GM18511 (cell line): ENCODE data around the gene TNFRSF1B.

Source experiments
- ATAC-seq: cut with Tn5 transposase; IDR thresholded peaks from one replicate; pipeline ENCODE4 v1.9.1; 2021; ENCODE audit warnings: mild to moderate bottlenecking, moderate library complexity; ENCODE audit not compliant: unreplicated experiment

Gene TNFRSF1B

DNA sequence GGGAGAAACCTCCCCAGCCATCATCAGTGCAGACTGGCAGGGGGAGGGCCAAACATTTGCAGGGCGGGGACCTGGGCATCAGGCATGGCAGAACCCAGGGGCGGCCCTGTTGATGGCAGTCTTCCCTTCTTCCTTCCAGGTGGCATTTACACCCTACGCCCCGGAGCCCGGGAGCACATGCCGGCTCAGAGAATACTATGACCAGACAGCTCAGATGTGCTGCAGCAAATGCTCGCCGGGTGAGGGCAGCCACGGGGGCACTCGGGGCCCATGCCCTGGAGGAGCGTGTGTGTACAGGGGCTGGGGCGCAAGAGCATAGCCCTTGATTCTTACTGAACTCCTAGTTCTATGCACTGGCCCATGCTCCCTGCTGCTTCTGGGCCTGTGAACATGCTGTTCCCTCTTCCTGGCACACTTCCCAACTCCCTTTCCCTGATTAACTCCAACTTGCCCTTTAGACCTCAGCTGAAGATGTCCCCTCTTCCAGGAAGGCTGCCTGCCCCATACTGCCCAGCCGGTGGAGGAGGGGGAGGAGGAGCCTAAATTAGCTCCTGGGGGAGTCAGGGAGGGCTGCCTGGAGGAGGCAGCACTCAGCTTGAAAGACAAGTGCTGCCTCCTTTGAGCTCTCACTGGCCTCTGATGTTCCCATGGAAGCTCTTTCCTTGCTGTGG, 22.0 kb downstream of the TNFRSF1B start:
- no peak for ATAC-seq

DNA sequence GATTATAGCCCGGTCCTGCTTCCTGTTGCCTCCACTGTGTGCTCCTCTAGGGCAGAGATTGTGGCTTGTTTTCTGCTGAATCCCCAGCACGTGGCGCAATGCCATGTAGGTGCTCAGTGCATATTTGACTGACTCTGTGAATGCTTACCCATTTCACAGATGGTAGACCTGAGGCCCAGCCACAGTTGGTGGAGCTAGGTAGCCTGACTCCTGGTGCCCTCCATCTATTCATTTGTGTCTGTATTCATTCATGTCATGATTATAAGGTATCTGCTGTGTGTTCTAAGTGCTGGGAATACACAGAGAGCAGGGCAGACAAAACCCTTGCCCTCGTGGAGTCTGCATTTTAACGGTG, 22.5 kb downstream of the TNFRSF1B start:
- no peak for ATAC-seq

DNA sequence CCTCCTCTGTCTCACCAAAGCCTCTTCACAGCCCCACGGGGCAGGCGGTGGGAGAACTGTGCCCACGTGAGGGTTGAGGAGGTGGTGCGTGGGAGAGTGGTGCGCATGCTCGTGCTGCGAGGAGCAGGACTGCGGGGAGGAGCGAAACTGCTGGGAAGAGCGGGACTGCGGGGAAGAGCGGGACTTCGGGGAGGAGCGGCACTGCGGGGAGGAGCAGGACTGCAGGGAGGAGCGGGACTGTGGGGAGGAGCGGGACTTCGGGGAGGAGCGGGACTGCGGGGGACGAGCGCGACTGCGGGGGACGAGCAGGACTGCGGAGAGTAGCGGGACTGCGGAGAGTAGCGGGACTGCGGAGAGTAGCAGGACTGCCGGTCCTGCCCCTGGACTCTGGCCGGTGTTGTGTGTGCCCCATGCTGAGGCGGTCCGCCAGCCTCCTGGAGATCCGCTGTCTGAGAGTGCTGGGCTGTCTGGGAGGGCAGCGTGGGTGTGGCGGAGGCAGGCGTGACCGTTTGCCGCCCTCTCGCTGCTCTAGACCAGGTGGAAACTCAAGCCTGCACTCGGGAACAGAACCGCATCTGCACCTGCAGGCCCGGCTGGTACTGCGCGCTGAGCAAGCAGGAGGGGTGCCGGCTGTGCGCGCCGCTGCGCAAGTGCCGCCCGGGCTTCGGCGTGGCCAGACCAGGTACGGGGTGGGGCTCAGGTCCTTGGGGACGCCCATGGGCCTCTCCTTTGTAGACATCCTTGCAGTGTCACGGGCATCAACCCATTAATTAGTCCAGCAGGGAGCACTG, 24.6 kb downstream of the TNFRSF1B start:
- ATAC-seq: no peak

DNA sequence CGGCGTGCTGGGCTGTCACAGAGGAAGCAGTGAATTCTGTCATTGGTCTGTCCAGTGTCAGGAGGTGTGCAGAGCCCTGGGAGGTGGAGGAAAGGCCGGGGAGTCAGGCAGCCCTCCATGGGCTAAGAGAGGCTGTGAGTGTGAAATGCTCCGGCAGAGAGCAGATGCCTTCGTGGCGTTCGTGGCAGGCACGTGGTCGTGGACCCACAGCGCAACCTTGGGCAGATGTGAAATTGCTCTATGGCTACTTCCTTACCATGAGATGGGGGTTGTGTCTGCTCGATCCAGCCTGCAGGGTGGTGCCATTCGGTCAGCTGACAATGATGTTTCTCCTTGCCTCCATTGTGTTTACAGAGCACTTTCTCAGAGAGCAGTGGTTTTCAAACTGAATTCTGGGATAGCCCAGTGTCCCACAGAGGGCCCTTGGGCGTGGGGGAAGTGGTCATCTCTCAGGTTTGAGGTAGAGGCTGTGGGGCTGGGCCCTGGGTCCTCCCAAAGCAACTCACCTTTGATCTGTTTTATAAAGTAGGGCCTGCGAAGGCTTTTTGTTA, 27.9 kb downstream of the TNFRSF1B start:
- no peak for ATAC-seq

DNA sequence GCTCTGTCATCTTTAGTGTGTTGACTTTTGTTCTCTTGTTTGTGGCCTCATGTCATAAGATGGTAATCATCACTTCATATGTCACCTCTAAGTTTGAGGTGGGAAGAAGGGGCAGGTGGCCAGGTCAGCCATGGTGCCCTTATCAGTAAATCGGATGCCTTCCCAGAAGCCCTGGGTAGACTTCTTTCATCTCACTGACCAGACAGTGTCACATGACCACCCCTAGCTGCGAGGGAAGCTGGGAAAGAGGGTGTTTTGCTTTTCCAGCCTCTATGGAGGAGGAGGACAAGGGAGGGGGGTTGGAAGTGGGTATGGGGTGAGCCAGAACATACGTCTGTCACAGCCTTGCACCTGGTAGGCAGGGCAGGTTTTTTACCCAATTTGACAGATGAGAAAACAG, 28.6 kb downstream of the TNFRSF1B start:
- ATAC-seq: no peak

DNA sequence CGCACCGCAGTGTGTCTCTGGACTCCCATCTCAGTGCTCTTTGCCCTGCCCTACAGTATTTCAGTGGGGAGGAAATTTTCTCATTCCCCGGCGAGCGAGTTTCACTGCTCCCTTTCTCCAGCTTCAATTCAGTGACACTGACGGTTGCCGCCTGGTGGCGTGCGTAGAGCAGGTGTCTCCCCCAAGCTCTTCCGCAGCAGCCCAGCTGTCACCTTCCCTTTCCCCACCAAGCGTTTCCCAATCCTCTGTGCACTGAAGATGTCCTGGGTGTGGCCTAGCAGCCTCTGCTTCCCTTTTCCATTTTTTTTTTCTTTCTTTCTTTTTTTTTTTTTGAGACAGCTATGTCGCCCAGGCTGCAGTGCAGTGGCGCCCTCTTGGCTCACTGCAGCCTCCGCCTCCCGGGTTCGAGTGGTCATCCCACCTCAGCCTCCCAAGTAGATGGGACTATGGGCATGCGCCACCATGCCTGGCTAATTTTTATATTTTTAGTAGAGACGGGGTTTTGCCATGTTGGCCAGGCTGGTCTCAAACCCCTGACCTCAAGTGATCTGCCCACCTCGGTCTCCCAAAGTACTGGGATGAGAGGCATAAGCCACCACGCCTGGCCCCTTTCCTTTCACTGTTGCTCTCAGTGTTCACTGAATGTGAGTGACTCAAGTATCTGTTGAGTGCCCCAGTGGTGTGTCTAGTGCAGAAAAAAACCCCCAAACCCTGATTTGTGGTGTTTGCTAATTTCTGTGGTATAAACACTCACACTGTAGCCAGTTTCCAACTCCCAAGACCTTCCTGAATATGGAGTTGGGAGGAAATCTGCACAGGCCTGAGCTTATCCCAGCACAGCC, 30.1 kb downstream of the TNFRSF1B start:
- ATAC-seq: no peak

DNA sequence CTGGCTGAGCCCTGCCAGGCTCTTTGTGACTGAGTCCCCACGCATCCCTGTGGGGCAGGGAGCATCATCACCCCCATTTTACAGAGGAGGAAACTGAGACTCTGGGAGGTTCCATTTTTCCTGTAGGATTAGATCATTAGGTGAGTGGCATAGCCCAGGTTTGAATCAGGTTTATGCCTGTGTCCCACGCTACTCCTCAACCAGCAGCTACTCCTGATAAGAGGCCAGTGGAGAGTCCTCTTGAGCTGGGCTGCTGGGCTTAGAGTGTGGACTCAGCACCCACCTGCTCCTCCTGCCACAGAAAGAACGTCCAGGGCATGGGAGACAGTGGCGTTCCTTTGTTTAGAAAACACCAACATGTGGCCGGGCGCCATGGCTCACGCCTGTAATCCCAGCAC, 30.7 kb downstream of the TNFRSF1B start:
- ATAC-seq: no peak

DNA sequence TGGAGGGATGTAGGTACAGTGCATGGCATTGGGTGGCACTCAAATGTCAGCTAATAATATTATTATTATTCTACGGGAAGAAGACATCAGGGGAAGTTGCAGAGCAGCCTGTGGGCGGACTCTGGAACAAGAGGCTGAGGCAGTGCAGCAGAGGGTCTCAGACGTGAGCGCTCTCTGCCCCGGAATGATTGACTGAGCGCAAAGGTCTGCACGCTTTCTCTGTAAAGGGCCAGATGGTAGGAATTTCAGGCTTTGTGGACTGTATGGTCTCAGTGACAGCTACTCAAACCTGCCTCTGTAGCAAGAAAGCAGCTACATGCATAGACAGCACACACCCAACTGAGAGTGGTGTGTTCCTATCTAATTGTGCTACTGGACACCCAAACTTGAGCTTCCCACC, 33.4 kb downstream of the TNFRSF1B start:
- ATAC-seq: no peak

DNA sequence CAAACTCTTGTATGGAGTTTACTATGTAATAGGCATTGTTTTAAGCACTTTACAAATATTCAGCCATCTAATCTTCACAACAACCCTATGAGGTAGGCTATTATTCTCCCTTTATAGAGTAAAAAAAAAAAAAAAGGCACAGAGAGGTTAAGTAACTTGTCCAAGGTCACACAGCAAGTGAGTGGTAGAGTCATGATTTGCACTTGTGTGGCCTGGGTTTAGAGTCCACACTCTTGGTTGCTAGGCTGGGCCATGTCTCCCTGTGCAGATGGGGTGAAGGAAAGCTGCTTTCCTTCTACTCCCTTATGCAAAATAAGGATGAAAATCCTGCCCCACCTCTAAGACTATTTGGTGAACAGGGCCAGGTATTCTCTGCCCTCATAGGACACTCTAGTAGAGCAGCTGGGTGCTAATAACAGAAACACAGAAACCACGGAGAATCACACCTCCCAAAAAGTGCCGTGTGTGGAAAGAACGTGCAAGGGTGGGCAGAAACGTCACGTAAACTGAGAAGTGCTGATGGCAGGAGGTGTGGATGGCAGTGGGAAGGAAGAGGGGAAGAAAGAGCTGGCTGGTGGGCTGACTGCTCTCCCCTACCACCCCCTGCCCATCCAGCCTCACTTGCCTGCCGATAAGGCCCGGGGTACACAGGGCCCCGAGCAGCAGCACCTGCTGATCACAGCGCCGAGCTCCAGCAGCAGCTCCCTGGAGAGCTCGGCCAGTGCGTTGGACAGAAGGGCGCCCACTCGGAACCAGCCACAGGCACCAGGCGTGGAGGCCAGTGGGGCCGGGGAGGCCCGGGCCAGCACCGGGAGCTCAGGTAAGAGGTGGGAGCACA, 34.8 kb downstream of the TNFRSF1B start:
- ATAC-seq: peak; percentile 53

DNA sequence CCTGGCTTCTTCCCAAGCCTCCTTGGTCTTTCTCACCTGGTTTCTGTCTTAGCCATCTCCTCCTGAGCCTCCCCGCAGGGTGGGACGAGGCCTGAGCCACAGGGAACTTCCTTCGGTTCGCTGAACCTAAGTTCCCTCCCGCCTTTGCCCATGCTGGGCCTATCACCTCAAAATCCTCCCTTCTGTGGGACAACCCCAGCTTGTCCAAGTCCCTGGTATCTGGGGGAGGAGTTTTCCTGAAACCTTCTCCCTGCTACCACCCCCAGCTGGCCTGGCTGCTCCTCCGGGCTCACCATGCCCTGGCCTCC, 35.4 kb downstream of the TNFRSF1B start:
- ATAC-seq: no peak

DNA sequence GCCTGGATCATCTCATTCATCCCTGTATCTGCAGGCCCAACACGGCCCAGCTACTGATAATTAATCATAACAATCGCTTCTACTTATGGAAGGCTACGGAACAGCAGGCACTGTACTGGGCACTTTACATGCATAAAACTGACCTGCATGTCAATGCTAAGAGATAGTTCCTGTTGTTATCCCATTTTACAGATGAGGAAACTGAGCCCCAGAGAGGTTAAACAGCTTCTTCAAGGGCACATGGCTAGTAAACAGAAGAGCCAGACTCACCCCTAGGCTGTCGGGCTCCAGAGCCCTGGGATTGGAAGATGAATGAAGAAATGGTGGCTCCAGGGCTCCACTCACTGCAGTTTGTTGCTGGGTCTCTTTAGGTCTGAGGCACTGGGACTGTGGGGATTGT, 35.8 kb downstream of the TNFRSF1B start:
- no peak for ATAC-seq

DNA sequence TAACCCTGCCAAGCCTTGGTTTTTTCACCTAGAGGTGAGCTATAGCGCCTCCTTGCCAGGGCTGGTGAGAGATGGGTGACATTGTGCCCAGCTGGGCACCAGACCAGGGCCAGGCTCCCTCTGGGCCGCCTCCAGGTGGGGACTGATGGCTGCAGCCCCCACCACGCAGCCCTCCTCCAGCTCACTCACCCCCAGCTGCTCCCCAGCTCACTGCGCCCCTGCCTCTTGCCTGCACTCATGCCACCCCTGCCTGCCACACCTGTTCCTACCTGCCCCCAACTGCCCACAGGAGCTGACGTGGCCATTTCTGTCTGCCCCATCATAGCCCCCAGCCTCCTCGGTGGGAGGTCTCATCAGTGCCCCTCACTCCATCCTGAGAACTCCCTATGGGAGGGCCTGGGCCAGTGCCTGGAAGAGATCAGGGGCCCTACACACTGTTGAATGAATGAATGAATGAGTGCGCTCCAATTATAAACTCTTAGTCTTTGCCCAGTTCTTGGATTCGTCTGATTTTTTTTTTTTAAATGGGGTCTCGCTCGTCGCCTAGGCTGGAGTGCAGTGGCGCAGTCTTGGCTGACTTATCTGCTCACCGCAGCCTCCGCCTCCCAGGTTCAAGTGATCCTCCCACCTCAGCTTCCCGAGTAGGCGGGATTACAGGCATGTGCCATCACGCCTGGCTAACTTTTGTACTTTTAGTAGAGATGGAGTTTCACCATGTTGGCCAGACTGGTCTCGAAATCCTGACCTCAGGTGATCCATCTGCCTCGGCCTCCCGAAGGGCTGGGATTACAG, 36.6 kb downstream of the TNFRSF1B start:
- ATAC-seq: no peak

DNA sequence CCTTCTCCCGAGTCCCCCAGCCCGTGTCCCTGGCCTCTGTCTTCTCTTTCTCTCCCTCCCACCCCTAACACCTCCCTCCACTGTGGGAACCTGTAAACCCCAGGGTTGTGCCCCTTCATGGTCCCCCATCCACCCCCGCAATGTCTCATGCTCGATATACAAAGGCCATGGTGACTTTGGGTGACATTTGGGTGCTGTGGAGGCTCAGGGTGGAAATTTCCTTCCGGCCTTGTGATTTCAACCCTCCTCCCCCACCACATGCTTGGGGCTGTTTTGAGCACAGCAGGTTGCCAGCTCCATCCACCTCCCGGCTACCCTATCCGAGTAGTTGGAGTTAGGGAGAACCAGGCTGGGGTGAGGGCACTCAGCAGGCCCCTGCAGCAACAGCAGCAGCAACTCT, 37.3 kb downstream of the TNFRSF1B start:
- ATAC-seq: no peak

DNA sequence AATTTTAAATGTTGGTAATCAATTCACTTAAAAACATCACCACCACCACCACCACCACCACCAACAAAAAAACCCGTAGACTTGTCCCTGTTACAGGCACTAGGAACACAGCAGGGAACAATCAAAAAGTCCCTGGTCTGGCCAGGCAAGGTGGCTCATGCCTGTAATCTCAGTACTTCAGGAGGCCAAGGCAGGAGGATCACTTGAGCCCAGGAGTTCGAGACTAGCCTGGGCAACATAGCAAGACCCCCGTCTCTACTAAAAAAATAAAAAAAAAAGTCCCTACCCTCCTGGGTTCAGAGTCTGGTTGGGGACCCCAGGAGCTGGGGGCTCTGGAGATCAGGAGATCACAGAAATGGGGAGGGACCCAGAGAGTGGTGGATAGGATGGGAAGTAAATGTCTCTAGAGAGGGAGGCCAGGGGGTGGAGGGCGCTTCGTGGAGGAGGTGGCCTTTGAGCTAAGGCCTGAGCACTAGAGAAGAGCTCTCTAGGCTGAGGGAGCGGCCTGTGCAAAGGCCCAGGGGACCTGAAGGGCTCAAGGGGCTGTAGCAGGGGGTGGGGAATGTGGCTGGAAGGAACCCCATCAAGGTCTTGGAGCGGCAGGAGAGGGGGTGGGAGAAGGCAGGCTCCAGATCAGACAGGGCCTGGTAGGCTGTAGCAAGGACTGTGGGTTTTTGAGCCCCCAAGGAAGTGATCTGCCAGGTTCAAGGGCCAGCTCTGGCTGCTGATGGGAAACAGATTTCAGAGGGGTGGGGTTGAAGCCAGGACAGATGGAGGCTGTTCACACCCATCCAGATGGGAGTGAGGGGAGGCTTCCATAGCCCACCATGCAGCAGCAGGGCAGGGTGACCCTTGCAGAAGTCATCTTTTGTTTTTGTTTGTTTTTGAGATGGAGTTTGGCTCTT, 38.2 kb downstream of the TNFRSF1B start:
- no peak for ATAC-seq

DNA sequence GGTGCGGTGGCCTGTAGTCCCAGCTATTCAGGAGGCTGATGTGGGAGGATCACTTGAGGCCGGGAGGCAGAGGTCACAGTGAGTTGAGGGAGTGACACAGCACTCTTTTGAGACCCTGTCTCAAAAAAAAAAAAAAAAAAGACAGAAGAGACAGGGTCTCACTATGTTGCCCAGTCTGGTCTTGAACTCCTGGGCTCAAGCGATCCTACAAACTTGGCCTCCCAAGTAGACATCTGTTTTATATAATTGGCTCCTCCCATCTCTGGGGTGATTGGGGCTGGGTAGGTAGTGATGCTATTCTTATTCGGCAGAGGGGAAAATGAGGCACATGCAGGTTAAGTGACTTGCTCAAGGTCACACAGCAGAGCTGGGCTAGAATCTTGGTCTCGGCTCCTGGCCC, 39.4 kb downstream of the TNFRSF1B start:
- no peak for ATAC-seq

DNA sequence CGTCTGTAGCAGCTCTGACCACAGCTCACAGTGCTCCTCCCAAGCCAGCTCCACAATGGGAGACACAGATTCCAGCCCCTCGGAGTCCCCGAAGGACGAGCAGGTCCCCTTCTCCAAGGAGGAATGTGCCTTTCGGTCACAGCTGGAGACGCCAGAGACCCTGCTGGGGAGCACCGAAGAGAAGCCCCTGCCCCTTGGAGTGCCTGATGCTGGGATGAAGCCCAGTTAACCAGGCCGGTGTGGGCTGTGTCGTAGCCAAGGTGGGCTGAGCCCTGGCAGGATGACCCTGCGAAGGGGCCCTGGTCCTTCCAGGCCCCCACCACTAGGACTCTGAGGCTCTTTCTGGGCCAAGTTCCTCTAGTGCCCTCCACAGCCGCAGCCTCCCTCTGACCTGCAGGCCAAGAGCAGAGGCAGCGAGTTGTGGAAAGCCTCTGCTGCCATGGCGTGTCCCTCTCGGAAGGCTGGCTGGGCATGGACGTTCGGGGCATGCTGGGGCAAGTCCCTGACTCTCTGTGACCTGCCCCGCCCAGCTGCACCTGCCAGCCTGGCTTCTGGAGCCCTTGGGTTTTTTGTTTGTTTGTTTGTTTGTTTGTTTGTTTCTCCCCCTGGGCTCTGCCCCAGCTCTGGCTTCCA, 40.1 kb downstream of the TNFRSF1B start:
- no peak for ATAC-seq

DNA sequence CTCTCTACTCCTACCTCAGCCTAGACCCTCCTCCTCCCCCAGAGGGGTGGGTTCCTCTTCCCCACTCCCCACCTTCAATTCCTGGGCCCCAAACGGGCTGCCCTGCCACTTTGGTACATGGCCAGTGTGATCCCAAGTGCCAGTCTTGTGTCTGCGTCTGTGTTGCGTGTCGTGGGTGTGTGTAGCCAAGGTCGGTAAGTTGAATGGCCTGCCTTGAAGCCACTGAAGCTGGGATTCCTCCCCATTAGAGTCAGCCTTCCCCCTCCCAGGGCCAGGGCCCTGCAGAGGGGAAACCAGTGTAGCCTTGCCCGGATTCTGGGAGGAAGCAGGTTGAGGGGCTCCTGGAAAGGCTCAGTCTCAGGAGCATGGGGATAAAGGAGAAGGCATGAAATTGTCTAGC, 41.5 kb downstream of the TNFRSF1B start:
- ATAC-seq: no peak

DNA sequence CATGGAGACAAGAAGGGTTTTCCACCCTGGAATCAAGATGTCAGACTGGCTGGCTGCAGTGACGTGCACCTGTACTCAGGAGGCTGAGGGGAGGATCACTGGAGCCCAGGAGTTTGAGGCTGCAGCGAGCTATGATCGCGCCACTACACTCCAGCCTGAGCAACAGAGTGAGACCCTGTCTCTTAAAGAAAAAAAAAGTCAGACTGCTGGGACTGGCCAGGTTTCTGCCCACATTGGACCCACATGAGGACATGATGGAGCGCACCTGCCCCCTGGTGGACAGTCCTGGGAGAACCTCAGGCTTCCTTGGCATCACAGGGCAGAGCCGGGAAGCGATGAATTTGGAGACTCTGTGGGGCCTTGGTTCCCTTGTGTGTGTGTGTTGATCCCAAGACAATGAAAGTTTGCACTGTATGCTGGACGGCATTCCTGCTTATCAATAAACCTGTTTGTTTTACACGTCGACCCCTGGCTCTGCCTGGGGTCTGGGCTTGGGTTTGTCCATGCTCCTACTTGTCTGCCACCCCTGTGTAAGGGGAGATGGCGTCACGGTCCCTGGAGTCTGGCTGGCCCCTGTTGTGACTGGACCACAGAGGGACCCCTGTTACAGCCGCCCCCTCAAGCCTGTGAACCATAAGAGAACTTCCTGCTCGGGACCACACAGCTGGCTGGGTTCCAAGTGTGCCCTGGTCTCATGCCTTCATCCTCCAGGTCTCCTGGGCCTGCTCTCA, 42.1 kb downstream of the TNFRSF1B start:
- ATAC-seq: peak; percentile 50
